ENCODE results near the gene PRXL2A. TPM values are rescaled to one million over a fixed set of nuclear protein-coding genes. Genes with fewer than 3 reads are reported as not detected.

The PRXL2A gene
- polyA plus RNA-seq, 1 experiment = 1.0 TPM

- no peak for TF ChIP-seq CTCF (IDR thresholded peaks at IDR 0.05; ENCODE audit: insufficient read depth, low read depth, low read length)
- CTCF ChIA-PET = interaction anchor here (0.9 to 28.2 kb wide), 3 partner anchors 8 to 48 kb away, joined by 3 to 661 read pairs (median 4); no protein-coding TSS in a partner anchor
- Histone ChIP-seq H3K27me3 (ENCODE audit: control insufficient read depth, insufficient read depth, low read length) (no peaks in the 10 kb centered on the region), H3K36me3 (ENCODE audit: control insufficient read depth, insufficient read depth, low read length) (no peaks in the 10 kb centered on the region), H3K4me3 (ENCODE audit: low read depth, low read length) (no peak overlapping the region)
- no peak for DNase-seq (ENCODE audit: low read depth)
- POLR2A ChIA-PET = no interaction called here
Measured at GRCh38 chr10:80457554-80458262, 49.4 kb downstream of the PRXL2A start.

GRCh38 chr10:80458263-80458625 is 49.9 kb downstream of the PRXL2A start:
- Histone ChIP-seq H3K4me3 (ENCODE audit: low read depth, low read length) (no peak overlapping the region), H3K27me3 (ENCODE audit: control insufficient read depth, insufficient read depth, low read length) (no peaks in the 10 kb centered on the region), H3K36me3 (ENCODE audit: control insufficient read depth, insufficient read depth, low read length) (no peaks in the 10 kb centered on the region)
- ChIA-PET POLR2A (no interaction called here), CTCF (interaction anchor here (0.7 to 28.2 kb wide), 4 partner anchors 8 to 70 kb away, joined by 3 to 661 read pairs (median 4); no protein-coding TSS in a partner anchor)
- no peak for DNase-seq (ENCODE audit: low read depth)
- no peak for TF ChIP-seq CTCF (IDR thresholded peaks at IDR 0.05; ENCODE audit: insufficient read depth, low read depth, low read length)

- TF ChIP-seq CTCF (IDR thresholded peaks at IDR 0.05; ENCODE audit: insufficient read depth, low read depth, low read length) = no peak
- POLR2A ChIA-PET = no interaction called here
- H3K4me3 ChIP-seq (ENCODE audit: low read depth, low read length) = no peak overlapping the region
- H3K36me3 ChIP-seq (ENCODE audit: control insufficient read depth, insufficient read depth, low read length) = no peaks in the 10 kb centered on the region
- CTCF ChIA-PET = interaction anchor here (0.7 to 28.2 kb wide), 7 partner anchors 9 to 70 kb away, joined by 3 to 661 read pairs (median 4); no protein-coding TSS in a partner anchor
- DNase-seq (ENCODE audit: low read depth) = no peak
- no peaks in the 10 kb centered on the region for H3K27me3 ChIP-seq (ENCODE audit: control insufficient read depth, insufficient read depth, low read length)
Measured at GRCh38 chr10:80458638-80459037, 50.3 kb downstream of the PRXL2A start.

- DNase-seq (ENCODE audit: low read depth) = peak; percentile 77
- Histone ChIP-seq H3K4me3 (ENCODE audit: low read depth, low read length) (no peak overlapping the region), H3K27me3 (ENCODE audit: control insufficient read depth, insufficient read depth, low read length) (no peaks in the 10 kb centered on the region), H3K36me3 (ENCODE audit: control insufficient read depth, insufficient read depth, low read length) (no peaks in the 10 kb centered on the region)
- ChIA-PET CTCF (interaction anchor here (0.7 to 28.2 kb wide), 9 partner anchors 9 to 71 kb away, joined by 3 to 661 read pairs (median 4); no protein-coding TSS in a partner anchor), POLR2A (no interaction called here)
- 0 out of 2 replicates have a peak, but pooled peaks have one; percentile 9 for TF ChIP-seq CTCF (IDR thresholded peaks at IDR 0.05; ENCODE audit: insufficient read depth, low read depth, low read length)
Measured at GRCh38 chr10:80459047-80459865, 50.9 kb downstream of the PRXL2A start.

All from BJ (cell line).